H1 (cell line): ENCODE data around the gene RPL37. TPM values are rescaled to one million over a fixed set of nuclear protein-coding genes. Genes with fewer than 3 reads are reported as not detected.

Experiments
- CTCF ChIA-PET: fragments of 300-600 bp; sonication (Branson Sonifier 250); formaldehyde crosslinking; loops from one replicate; lab custom pipeline; 2021; ENCODE audit not compliant: partially characterized antibody; lab: Charles Lee
- POLR2A ChIA-PET: fragments of 300-600 bp; sonication (Branson Sonifier 250); formaldehyde crosslinking; loops from one replicate; lab custom pipeline; 2021; ENCODE audit warnings: inconsistent platforms; ENCODE audit not compliant: partially characterized antibody; lab: Charles Lee
- DNase-seq, 2 experiments: peaks; one replicate each; pipeline versions ENCODE4 v3.0.0 to v3.0.0-alpha.2; 2010 to 2022; ENCODE audit warnings: low spot score in 2 of 2, low read depth in 1 of 2, mixed read lengths in 1 of 2
- FAIRE-seq: peaks from 2 replicates; lab custom pipeline; 2011; peaks lifted over from hg19 to GRCh38; lab: Jason Lieb, UNC
- H2AFZ ChIP-seq: 2 replicates; pipeline ENCODE4 v1.8.1; 2012; ENCODE audit warnings: low read length, inconsistent platforms
- H2AK5ac ChIP-seq: 2 replicates; pipeline ENCODE4 v1.6.1; 2013; ENCODE audit warnings: low read depth, low read length
- H2BK120ac ChIP-seq: replicated peaks from 2 replicates; pipeline ENCODE3; 2013; ENCODE audit warnings: low read depth, low read length, inconsistent platforms
- H2BK12ac ChIP-seq: 2 replicates; pipeline ENCODE4 v1.6.1; 2013; ENCODE audit warnings: low read depth, low read length
- H2BK15ac ChIP-seq: 2 replicates; pipeline ENCODE4 v1.6.1; 2013; ENCODE audit warnings: low read length
- H2BK20ac ChIP-seq: 2 replicates; pipeline ENCODE4 v1.6.1; 2013; ENCODE audit warnings: low read length
- H2BK5ac ChIP-seq: 2 replicates; pipeline ENCODE4 v1.6.1; 2013; ENCODE audit warnings: low read depth, low read length
- H3K14ac ChIP-seq: 2 replicates; pipeline ENCODE4 v1.6.1; 2013; ENCODE audit warnings: inconsistent platforms; ENCODE audit not compliant: insufficient read length
- H3K18ac ChIP-seq: 2 replicates; pipeline ENCODE4 v1.6.1; 2013; ENCODE audit warnings: low read length; ENCODE audit errors: extremely low read depth
- H3K23ac ChIP-seq: 2 replicates; pipeline ENCODE4 v1.6.1; 2013; ENCODE audit warnings: inconsistent platforms; ENCODE audit not compliant: insufficient read length
- H3K23me2 ChIP-seq: 2 replicates; pipeline ENCODE4 v1.6.1; 2013; ENCODE audit warnings: low read depth, low read length
- H3K27ac ChIP-seq: 2 replicates; pipeline ENCODE4 v1.6.1; 2011; ENCODE audit warnings: low read depth, low read length, inconsistent platforms
- H3K27me3 ChIP-seq, 4 experiments: replicated peaks in 1 of 4; 1 replicate in 1 of 4; 2 replicates in 3 of 4; pipeline versions ENCODE4 v1.6.1 to v1.8.1; 2011 to 2013; ENCODE audit warnings: low read length in 3 of 4, mild to moderate bottlenecking in 3 of 4, inconsistent platforms in 2 of 4, mixed read lengths in 2 of 4, moderate library complexity in 1 of 4; ENCODE audit not compliant: control insufficient read depth in 3 of 4, insufficient read depth in 3 of 4; ENCODE audit errors: extremely low read depth in 1 of 4
- H3K36me3 ChIP-seq, 4 experiments: 2 replicates each; pipeline versions ENCODE4 v1.6.1 to v1.8.1; 2011 to 2013; ENCODE audit warnings: mild to moderate bottlenecking in 4 of 4, low read length in 3 of 4, moderate library complexity in 2 of 4, control low read depth in 1 of 4, inconsistent platforms in 1 of 4; ENCODE audit not compliant: insufficient read depth in 4 of 4, control insufficient read depth in 2 of 4
- H3K4ac ChIP-seq: replicated peaks from 2 replicates; pipeline ENCODE3; 2013; ENCODE audit warnings: low read length, low read depth, mixed read lengths, inconsistent platforms; ENCODE audit not compliant: insufficient read length
- H3K4me1 ChIP-seq, 4 experiments: replicated peaks in 1 of 4; 1 replicate in 1 of 4; 2 replicates in 3 of 4; pipeline versions ENCODE4 v1.6.1 to v1.8.1; 2011 to 2013; ENCODE audit warnings: low read length in 3 of 4, inconsistent platforms in 2 of 4, mixed read lengths in 1 of 4; ENCODE audit not compliant: insufficient read depth in 4 of 4, control insufficient read depth in 3 of 4
- H3K4me2 ChIP-seq, 2 experiments: 2 replicates each; pipeline versions ENCODE4 v1.6.1 to v1.8.1; 2011 to 2013; ENCODE audit warnings: low read depth in 2 of 2, low read length in 2 of 2, control low read depth in 1 of 2, inconsistent platforms in 1 of 2, mild to moderate bottlenecking in 1 of 2; ENCODE audit not compliant: insufficient read depth in 1 of 2
- H3K4me3 ChIP-seq, 4 experiments: fragments of 200-600, 300-600 bp in 1 of 4; sonication (generic), shearing (Covaris generic), sonication (Bioruptor Twin) in 1 of 4; 2 replicates each; pipeline versions ENCODE4 v1.5.1 to v1.8.1; 2011 to 2016; ENCODE audit warnings: low read length in 4 of 4, low read depth in 3 of 4, control low read depth in 2 of 4, inconsistent platforms in 2 of 4, mild to moderate bottlenecking in 2 of 4, mixed read lengths in 1 of 4, moderate library complexity in 1 of 4; ENCODE audit not compliant: insufficient read depth in 2 of 4; ENCODE audit errors: extremely low read depth in 1 of 4
- H3K56ac ChIP-seq: replicated peaks from 2 replicates; pipeline ENCODE3; 2013; ENCODE audit warnings: low read depth, mild to moderate bottlenecking, mixed read lengths, low read length, inconsistent platforms; ENCODE audit not compliant: insufficient read length
- H3K79me1 ChIP-seq: 2 replicates; pipeline ENCODE4 v1.6.1; 2013; ENCODE audit warnings: low read depth, low read length, control low read depth
- H3K79me2 ChIP-seq, 2 experiments: 2 replicates each; pipeline versions ENCODE4 v1.6.1 to v1.8.1; 2012 to 2013; ENCODE audit warnings: low read length in 2 of 2, mild to moderate bottlenecking in 2 of 2, inconsistent platforms in 1 of 2; ENCODE audit not compliant: insufficient read depth in 2 of 2, control insufficient read depth in 1 of 2
- H3K9ac ChIP-seq, 4 experiments: replicated peaks in 1 of 4; 1 replicate in 1 of 4; 2 replicates in 3 of 4; pipeline versions ENCODE4 v1.6.1 to v1.8.1; 2011 to 2013; ENCODE audit warnings: low read depth in 3 of 4, low read length in 3 of 4, control low read depth in 2 of 4, mild to moderate bottlenecking in 2 of 4, moderate library complexity in 2 of 4, inconsistent platforms in 1 of 4; ENCODE audit errors: extremely low read depth in 1 of 4
- H3K9me3 ChIP-seq, 2 experiments: 2 replicates each; pipeline versions ENCODE4 v1.6.1 to v1.8.1; 2012 to 2013; ENCODE audit warnings: mild to moderate bottlenecking in 2 of 2, moderate library complexity in 2 of 2, control low read depth in 1 of 2, inconsistent platforms in 1 of 2, low read depth in 1 of 2, low read length in 1 of 2, mixed read lengths in 1 of 2; ENCODE audit not compliant: insufficient read depth in 2 of 2
- H4K20me1 ChIP-seq, 2 experiments: replicated peaks in 1 of 2; 2 replicates each; pipeline versions ENCODE3 to v1.8.1; 2011 to 2013; ENCODE audit warnings: inconsistent platforms in 2 of 2, low read length in 2 of 2, mild to moderate bottlenecking in 1 of 2; ENCODE audit not compliant: insufficient read depth in 2 of 2, control insufficient read depth in 1 of 2
- H4K5ac ChIP-seq: 2 replicates; pipeline ENCODE4 v1.6.1; 2013; ENCODE audit warnings: low read length, low read depth, mixed read lengths, inconsistent platforms; ENCODE audit not compliant: insufficient read length
- H4K8ac ChIP-seq: 2 replicates; pipeline ENCODE4 v1.8.0; 2013; ENCODE audit warnings: mild to moderate bottlenecking, moderate library complexity, low read length, inconsistent platforms; ENCODE audit not compliant: insufficient read depth; ENCODE audit errors: extremely low read depth
- H4K91ac ChIP-seq: replicated peaks from 2 replicates; pipeline ENCODE3; 2013; ENCODE audit warnings: low read length, mixed read lengths, inconsistent platforms; ENCODE audit not compliant: insufficient read length
- ASH2L ChIP-seq: fragments of 200-600, 300-600 bp; sonication (generic); IDR thresholded peaks from one replicate; pipeline ENCODE4 v1.7.1; 2017; ENCODE audit warnings: low read length
- BCL11A ChIP-seq, 2 experiments: IDR thresholded peaks; one replicate each; pipeline ENCODE4 v1.6.1; 2011; ENCODE audit warnings: low read depth in 2 of 2, low read length in 2 of 2, mild to moderate bottlenecking in 2 of 2
- KDM4A ChIP-seq: IDR thresholded peaks from one replicate; pipeline ENCODE4 v1.7.1; 2012; ENCODE audit warnings: low read depth, mild to moderate bottlenecking, moderate library complexity, low read length, inconsistent platforms; ENCODE audit not compliant: severe bottlenecking
- POU5F1 ChIP-seq: IDR thresholded peaks from 2 replicates; pipeline ENCODE4 v1.6.1; 2011; ENCODE audit warnings: low read depth, mild to moderate bottlenecking, low read length, moderate library complexity
- SIN3A ChIP-seq, 2 experiments: IDR thresholded peaks in 1 of 2; conservative IDR thresholded peaks in 1 of 2; 2 replicates each; pipeline ENCODE4 v1.6.1; 2011 to 2012; ENCODE audit warnings: low read length in 2 of 2, improper control_type of control experiment in 1 of 2, low read depth in 1 of 2, mild to moderate bottlenecking in 1 of 2
- SIRT6 ChIP-seq: IDR thresholded peaks from one replicate; pipeline ENCODE4 v1.7.1; 2012; ENCODE audit warnings: low read length, inconsistent platforms
- SIX5 ChIP-seq: IDR thresholded peaks from 2 replicates; pipeline ENCODE4 v1.6.1; 2011; ENCODE audit warnings: mild to moderate bottlenecking, low read depth, low read length
- SP2 ChIP-seq: IDR thresholded peaks from 2 replicates; pipeline ENCODE4 v1.6.1; 2012; ENCODE audit warnings: mild to moderate bottlenecking, low read length, inconsistent platforms
- SUZ12 ChIP-seq: fragments of 200-600 bp; sonication (generic); IDR thresholded peaks from 2 replicates; pipeline ENCODE4 v1.6.1; 2012; ENCODE audit warnings: mild to moderate bottlenecking, inconsistent platforms, low read length, moderate library complexity, mixed read lengths
- ZNF274 ChIP-seq: IDR thresholded peaks from 2 replicates; pipeline ENCODE4 v1.7.0; 2012; ENCODE audit warnings: low read length, borderline replicate concordance; ENCODE audit errors: extremely low read depth
- WGBS, 2 experiments: shearing (Covaris generic) in 1 of 2; methylation state at CpG; one replicate each; pipeline versions ENCODE4 v1.1.6 to v1.1.7; 2013 to 2015; ENCODE audit warnings: low lambda C conversion rate in 2 of 2, mixed read lengths in 2 of 2, inconsistent platforms in 1 of 2, low coverage in 1 of 2, missing lambda C conversion rate in 1 of 2; ENCODE audit not compliant: insufficient replicate concordance in 2 of 2, insufficient coverage in 1 of 2, insufficient read length in 1 of 2; ENCODE audit errors: extremely low coverage in 1 of 2, missing lambda C conversion rate in 1 of 2; 5-methylcytosine and 5-hydroxymethylcytosine counted together
- polyA plus RNA-seq, 7 experiments: library from polyadenylated mRNA; depleted of rRNA in 3 of 7; stranded (reverse) in 5 of 7; unstranded in 2 of 7; fragments of >200 nt in 5 of 7; fragments of 200-250 nt in 2 of 7; gene quantifications; 1 replicate in 5 of 7; 2 replicates in 1 of 7; 4 replicates in 1 of 7; pipeline versions ENCODE4 v1.2.1 to v1.2.3, GENCODE V29; 2011 to 2013; ENCODE audit warnings: missing spikeins in 2 of 7, mixed read lengths in 2 of 7
- total RNA-seq: library from RNA; stranded (reverse); fragmentation: NEBNext Ultra II Directional; extraction: Animal tissue kit (Norgen Biotek cat#: 25700); gene quantifications from 2 replicates; pipeline ENCODE4 v1.2.1, GENCODE V29; 2021
- TF ChIP-seq, protein P1 (sequence below): IDR thresholded peaks from 2 replicates; pipeline ENCODE4 v1.6.1; 2011; ENCODE audit warnings: low read length, improper control_type of control experiment

RPL37 gene
- total and polyA plus RNA-seq, 2 of the 8 experiments (the other 6 are each of a cell fraction or from before 2014, with no cell fraction given) = 467 to 1,534 TPM

DNA sequence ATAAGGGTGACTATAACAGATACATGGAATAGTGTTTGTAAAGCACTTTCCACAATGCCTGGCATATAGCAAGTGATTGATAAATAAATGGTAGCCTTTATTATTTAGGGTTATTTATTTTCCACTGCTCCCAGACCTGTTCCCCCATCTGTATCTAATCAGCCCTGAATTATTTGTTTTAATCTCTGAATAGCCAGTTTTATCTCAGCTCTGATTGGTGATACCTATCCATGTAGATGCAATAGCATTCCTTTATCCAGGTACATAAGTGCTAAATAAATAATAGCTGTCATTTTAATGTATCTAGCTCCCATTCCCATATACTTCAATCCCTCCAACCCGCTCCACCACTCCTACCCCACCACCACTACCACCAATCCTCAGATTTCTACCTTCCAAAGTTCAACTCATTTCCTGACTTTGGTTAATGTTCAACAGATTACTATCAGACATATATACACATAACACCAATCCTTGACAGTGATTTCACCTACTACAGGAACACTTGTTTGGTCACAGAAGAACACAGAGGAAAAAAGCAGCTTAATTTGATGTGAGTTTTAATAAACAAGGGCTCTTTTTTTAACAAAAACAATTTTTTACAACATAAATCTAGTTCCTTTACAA is 50.9 kb downstream of the RPL37 start:
- DNase-seq (no peak), FAIRE-seq (no peak)
- H4K91ac ChIP-seq = no peak overlapping the region
- H4K20me1 ChIP-seq = peaks cover 4 to 7% of the 10 kb centered on the region in 2 experiments
- H3K9me3 ChIP-seq = no peaks in the 10 kb centered on the region
- H3K79me2 ChIP-seq = peaks cover 0 to 98% of the 10 kb centered on the region in 2 experiments; a peak in 3 of 4 replicates
- ChIA-PET CTCF (interaction anchor here (1.1 kb wide), 1 partner anchor 42 kb away, joined by 3 read pairs; no protein-coding TSS in a partner anchor), POLR2A (interaction anchor here (1.0 to 1.3 kb wide), 4 partner anchors 13 to 48 kb away, joined by 3 to 6 read pairs (median 4); no protein-coding TSS in a partner anchor)
- H2BK15ac ChIP-seq = no peak overlapping the region
- no peak overlapping the region for H3K56ac ChIP-seq
- H2BK120ac ChIP-seq = no peak overlapping the region
- TF ChIP-seq ASH2L = no peak
- no peak for TF ChIP-seq POU5F1
- no peak for TF ChIP-seq BCL11A (IDR thresholded peaks at IDR 0.05; ENCODE audit: low read depth in 2 of 2, low read length in 2 of 2)
- no peak for TF ChIP-seq ZNF274
- no peak for TF ChIP-seq SIN3A (conservative IDR thresholded peaks at IDR 0.05 in 1 of 2, IDR thresholded peaks at IDR 0.05 in 1 of 2; ENCODE audit: low read depth in 1 of 2, low read length in 2 of 2)
- no peak for TF ChIP-seq SP2
- no peak for TF ChIP-seq SIRT6
- TF ChIP-seq SUZ12 = no peak
- TF ChIP-seq SIX5 = no peak
- TF ChIP-seq, protein P1, sequence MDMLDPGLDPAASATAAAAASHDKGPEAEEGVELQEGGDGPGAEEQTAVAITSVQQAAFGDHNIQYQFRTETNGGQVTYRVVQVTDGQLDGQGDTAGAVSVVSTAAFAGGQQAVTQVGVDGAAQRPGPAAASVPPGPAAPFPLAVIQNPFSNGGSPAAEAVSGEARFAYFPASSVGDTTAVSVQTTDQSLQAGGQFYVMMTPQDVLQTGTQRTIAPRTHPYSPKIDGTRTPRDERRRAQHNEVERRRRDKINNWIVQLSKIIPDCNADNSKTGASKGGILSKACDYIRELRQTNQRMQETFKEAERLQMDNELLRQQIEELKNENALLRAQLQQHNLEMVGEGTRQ = no peak
- TF ChIP-seq KDM4A = no peak
- no peaks in the 10 kb centered on the region for H3K27me3 ChIP-seq
- H4K8ac ChIP-seq = no peak overlapping the region
- H3K27ac ChIP-seq = no peak overlapping the region
- no peak overlapping the region for H3K4ac ChIP-seq
- no peak overlapping the region for H3K4me3 ChIP-seq
- no peaks in the 10 kb centered on the region for H3K36me3 ChIP-seq
- peaks cover 5% of the 10 kb centered on the region; the same call in 1 of the 2 replicates for H3K79me1 ChIP-seq
- H3K18ac ChIP-seq = no peak overlapping the region
- no peaks in the 10 kb centered on the region for H3K4me1 ChIP-seq
- H3K23ac ChIP-seq = no peak overlapping the region
- H3K4me2 ChIP-seq = no peak overlapping the region
- no peak overlapping the region for H4K5ac ChIP-seq
- H3K23me2 ChIP-seq = no peaks in the 10 kb centered on the region
- no peak overlapping the region for H3K9ac ChIP-seq
- H2BK12ac ChIP-seq = no peak overlapping the region
- H2AFZ ChIP-seq = no peak overlapping the region
- WGBS, 2 experiments = 78% methylated on average over 1 of the region's 1 CpG; no CpG with 5 or more reads in 1 of the 2 experiments
- no peak overlapping the region for H2AK5ac ChIP-seq
- no peak overlapping the region for H2BK5ac ChIP-seq
- no peak overlapping the region for H3K14ac ChIP-seq
- no peak overlapping the region for H2BK20ac ChIP-seq
